Neural cell (in vitro differentiated cells): Measurements from ENCODE around the gene VTI1B.

Experiments used
- CTCF ChIP-seq: fragments of 450-650 bp; IDR thresholded peaks from 2 replicates; pipeline ENCODE4 v1.5.1; 2014; ENCODE audit warnings: antibody characterized with exemption, mild to moderate bottlenecking, moderate library complexity; ENCODE audit not compliant: poor library complexity, severe bottlenecking
- EP300 ChIP-seq: fragments of 450-650 bp; conservative IDR thresholded peaks from 2 replicates; pipeline ENCODE4 v1.6.1; 2014; ENCODE audit warnings: antibody characterized with exemption, mild to moderate bottlenecking, moderate library complexity; ENCODE audit not compliant: poor library complexity, severe bottlenecking
- MXI1 ChIP-seq: fragments of 450-650 bp; conservative IDR thresholded peaks from 2 replicates; pipeline ENCODE4 v1.6.1; 2014; ENCODE audit warnings: antibody characterized with exemption, mild to moderate bottlenecking; ENCODE audit not compliant: poor library complexity, severe bottlenecking
- POLR2AphosphoS5 ChIP-seq: IDR thresholded peaks from 2 replicates; pipeline ENCODE4 v1.6.1; 2012

GRCh38 chr14:67652189-67652588 lies 22.2 kb downstream of the VTI1B start:
- TF ChIP-seq CTCF (no peak), POLR2AphosphoS5 (no peak), EP300 (no peak), MXI1 (no peak)
